Parathyroid adenoma (tissue), 2 donors: ENCODE results near the gene MLLT1.

Experiments
- H2AFZ ChIP-seq: fragments of 300-600 bp; sonication (generic); one replicate; pipeline ENCODE4 v1.7.0; 2017; ENCODE audit warnings: antibody characterized with exemption, mild to moderate bottlenecking
- H3K27ac ChIP-seq: fragments of 300-600 bp; sonication (generic); one replicate; pipeline ENCODE4 v1.7.0; 2017
- H3K27me3 ChIP-seq: fragments of 300-600 bp; sonication (generic); one replicate; pipeline ENCODE4 v1.7.0; 2017; ENCODE audit warnings: low read length; ENCODE audit not compliant: control insufficient read depth, insufficient read depth
- H3K36me3 ChIP-seq: fragments of 300-600 bp; sonication (generic); one replicate; pipeline ENCODE4 v1.7.0; 2017; ENCODE audit warnings: low read length; ENCODE audit not compliant: control insufficient read depth, insufficient read depth
- H3K4me1 ChIP-seq: fragments of 300-600 bp; sonication (generic); one replicate; pipeline ENCODE4 v1.7.0; 2017; ENCODE audit warnings: control low read depth
- H3K4me2 ChIP-seq: fragments of 300-600 bp; sonication (generic); one replicate; pipeline ENCODE4 v1.7.0; 2017; ENCODE audit warnings: low read length
- H3K4me3 ChIP-seq: fragments of 300-600 bp; sonication (generic); one replicate; pipeline ENCODE4 v1.7.0; 2017; ENCODE audit warnings: low read depth, low read length
- H3K79me2 ChIP-seq: fragments of 300-600 bp; sonication (generic); one replicate; pipeline ENCODE4 v1.7.0; 2017; ENCODE audit warnings: control low read depth
- H3K9ac ChIP-seq: fragments of 300-600 bp; sonication (generic); one replicate; pipeline ENCODE4 v1.7.0; 2017; ENCODE audit warnings: mild to moderate bottlenecking
- H3K9me3 ChIP-seq: fragments of 300-600 bp; sonication (generic); one replicate; pipeline ENCODE4 v1.7.0; 2017; ENCODE audit warnings: low read length; ENCODE audit not compliant: control insufficient read depth
- TF ChIP-seq, protein P1 (sequence below): fragments of 300-600 bp; sonication (generic); IDR thresholded peaks from one replicate; pipeline ENCODE4 v1.7.0; 2017; ENCODE audit warnings: antibody characterized with exemption, mild to moderate bottlenecking
- donor health status: primary hyperparathyroidism.

MLLT1 gene

DNA sequence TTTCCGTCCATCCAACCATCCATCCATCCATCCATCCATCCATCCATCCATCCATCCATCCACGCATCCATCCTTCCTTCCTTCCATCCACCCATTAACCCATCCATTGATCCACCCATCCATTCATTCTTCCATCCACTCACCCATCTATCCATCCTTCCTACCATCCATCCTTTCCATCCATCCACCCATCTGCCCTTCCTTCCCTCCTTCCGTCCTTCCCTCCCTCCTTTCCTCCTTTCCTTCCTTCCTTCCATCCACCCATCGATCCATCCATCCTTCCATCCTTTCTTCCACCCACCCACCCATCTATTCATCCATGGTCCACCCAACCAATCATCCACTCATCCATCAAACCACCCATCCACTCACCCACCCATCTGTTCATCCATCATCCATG, 70.1 kb downstream of the MLLT1 start:
- no peak overlapping the region for H3K4me2 ChIP-seq
- no peak overlapping the region for H3K27ac ChIP-seq
- no peak overlapping the region for H3K9ac ChIP-seq
- H3K4me3 ChIP-seq, result no peak overlapping the region
- H3K36me3 ChIP-seq, result no peaks in the 10 kb centered on the region
- TF ChIP-seq, protein P1, sequence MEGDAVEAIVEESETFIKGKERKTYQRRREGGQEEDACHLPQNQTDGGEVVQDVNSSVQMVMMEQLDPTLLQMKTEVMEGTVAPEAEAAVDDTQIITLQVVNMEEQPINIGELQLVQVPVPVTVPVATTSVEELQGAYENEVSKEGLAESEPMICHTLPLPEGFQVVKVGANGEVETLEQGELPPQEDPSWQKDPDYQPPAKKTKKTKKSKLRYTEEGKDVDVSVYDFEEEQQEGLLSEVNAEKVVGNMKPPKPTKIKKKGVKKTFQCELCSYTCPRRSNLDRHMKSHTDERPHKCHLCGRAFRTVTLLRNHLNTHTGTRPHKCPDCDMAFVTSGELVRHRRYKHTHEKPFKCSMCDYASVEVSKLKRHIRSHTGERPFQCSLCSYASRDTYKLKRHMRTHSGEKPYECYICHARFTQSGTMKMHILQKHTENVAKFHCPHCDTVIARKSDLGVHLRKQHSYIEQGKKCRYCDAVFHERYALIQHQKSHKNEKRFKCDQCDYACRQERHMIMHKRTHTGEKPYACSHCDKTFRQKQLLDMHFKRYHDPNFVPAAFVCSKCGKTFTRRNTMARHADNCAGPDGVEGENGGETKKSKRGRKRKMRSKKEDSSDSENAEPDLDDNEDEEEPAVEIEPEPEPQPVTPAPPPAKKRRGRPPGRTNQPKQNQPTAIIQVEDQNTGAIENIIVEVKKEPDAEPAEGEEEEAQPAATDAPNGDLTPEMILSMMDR, result no peak
- H3K4me1 ChIP-seq, result peaks cover 6% of the 10 kb centered on the region
- H2AFZ ChIP-seq, result no peak overlapping the region
- no peaks in the 10 kb centered on the region for H3K9me3 ChIP-seq
- H3K27me3 ChIP-seq, result no peaks in the 10 kb centered on the region
- no peaks in the 10 kb centered on the region for H3K79me2 ChIP-seq

DNA sequence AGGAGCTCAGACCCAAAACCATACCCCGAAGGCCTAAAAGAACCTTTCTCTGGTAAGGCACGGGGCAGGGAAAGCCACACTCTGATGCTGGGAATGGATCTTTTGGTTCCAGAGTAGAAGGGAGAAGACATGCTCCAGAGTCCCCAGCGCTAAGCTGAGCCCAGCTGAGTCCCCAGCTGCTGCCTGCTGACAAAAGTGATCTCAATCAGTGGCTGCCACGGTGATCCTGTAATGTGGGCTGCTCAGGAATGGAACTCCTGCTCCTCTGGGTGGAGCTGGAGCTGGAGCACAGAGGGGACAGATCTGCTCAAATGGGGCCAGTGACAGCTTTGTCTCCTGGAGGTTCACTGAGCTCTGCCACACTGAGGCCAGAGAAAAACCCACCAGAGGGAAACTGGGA, 70.5 kb downstream of the MLLT1 start:
- Histone ChIP-seq H2AFZ (no peak overlapping the region), H3K4me1 (peaks cover 9% of the 10 kb centered on the region), H3K4me3 (no peak overlapping the region), H3K9me3 (no peaks in the 10 kb centered on the region), H3K4me2 (no peak overlapping the region), H3K27ac (peak overlapping the region; percentile 63), H3K36me3 (no peaks in the 10 kb centered on the region), H3K9ac (no peak overlapping the region), H3K27me3 (no peaks in the 10 kb centered on the region), H3K79me2 (no peaks in the 10 kb centered on the region)
- TF ChIP-seq, protein P1, result no peak

DNA sequence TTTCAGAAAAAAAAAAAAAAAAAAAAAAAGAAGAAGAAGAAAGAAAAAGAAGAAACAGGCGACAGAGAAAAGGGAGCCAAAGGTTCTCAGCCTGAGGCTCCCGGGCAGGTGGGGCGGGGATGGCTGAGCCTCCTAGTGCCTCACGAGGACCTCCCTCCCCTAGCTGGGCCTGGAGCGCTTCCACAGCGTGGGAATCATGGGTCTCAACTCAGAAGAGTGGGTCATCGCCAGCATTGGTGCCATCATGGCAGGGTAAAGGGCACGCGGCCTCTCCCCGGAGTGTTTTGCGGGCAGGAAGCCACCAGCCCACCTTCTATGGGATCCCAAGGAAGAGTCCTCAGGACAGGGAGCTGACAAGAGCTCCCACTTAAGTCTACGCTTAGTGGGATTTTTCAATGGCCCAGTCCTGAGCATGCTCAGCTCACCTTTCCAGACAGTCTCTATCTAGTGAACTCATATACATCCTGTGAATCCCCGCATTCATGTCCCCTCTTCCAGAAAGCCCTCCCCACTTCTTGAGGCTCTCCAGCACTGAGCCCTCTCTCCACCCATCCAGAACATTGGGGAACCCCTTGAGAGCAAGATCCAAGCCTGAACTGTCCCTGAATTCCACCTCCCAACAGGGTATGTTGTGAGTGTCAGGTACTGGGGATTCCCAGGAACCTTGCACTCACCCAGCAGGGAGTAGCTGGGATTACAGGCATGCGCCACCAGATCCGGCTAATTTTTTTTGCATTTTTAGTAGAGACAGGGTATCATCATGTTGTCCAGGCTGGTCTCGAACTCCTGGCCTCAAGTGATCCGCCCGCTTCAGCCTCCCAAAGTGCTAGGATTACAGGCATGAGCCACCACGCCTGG, 74.7 kb downstream of the MLLT1 start:
- TF ChIP-seq, protein P1, result no peak

DNA sequence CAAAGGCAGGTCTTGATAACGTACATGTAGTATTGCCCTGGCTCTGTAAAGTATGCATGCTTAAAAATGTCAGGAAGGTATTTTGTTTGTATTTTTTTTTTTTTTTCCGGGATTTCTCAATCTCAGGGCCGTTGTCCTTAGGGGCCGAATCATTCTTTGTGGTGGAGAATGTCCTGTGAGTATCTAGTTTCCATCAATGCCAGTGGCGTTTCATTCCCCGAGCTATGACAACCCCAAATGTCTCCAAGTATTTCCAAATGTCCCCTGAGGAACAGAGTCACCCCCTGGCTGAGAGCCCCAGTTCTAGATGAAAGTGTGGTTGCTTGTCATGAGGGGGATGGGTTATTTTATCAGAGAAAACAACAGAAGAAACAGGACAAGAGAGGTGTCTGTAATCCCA, 75.6 kb downstream of the MLLT1 start:
- H3K27ac ChIP-seq, result peak overlapping the region; percentile 82
- peak overlapping the region; percentile 33 for H3K4me3 ChIP-seq

More for the DNA sequence above, 74.7 kb downstream of the MLLT1 start:
- Histone ChIP-seq H3K36me3 (no peaks in the 10 kb centered on the region), H3K4me2 (no peak overlapping the region), H3K27me3 (no peaks in the 10 kb centered on the region), H3K4me1 (peaks cover 22% of the 10 kb centered on the region), H3K79me2 (no peaks in the 10 kb centered on the region), H2AFZ (no peak overlapping the region), H3K9ac (no peak overlapping the region), H3K4me3 (no peak overlapping the region), H3K27ac (no peak overlapping the region), H3K9me3 (no peaks in the 10 kb centered on the region)

More for the DNA sequence above, 75.6 kb downstream of the MLLT1 start:
- TF ChIP-seq, protein P1, result no peak
- Histone ChIP-seq H3K79me2 (no peaks in the 10 kb centered on the region), H3K27me3 (no peaks in the 10 kb centered on the region), H2AFZ (peak overlapping the region; percentile 78), H3K9ac (no peak overlapping the region), H3K36me3 (no peaks in the 10 kb centered on the region), H3K4me2 (peak overlapping the region; percentile 34), H3K9me3 (no peaks in the 10 kb centered on the region), H3K4me1 (peaks cover 22% of the 10 kb centered on the region)
